Stomach (tissue), 4 donors: ENCODE data around the gene KRT33B.

Source experiments
- CTCF ChIP-seq, 7 experiments: fragments of 450-650 bp in 4 of 7; fragments of 200-600 bp in 3 of 7; sonication (generic) in 3 of 7; IDR thresholded peaks; one replicate each; pipeline ENCODE4 v1.5.1; 2016 to 2019; ENCODE audit warnings: antibody characterized with exemption in 7 of 7, control low read depth in 2 of 7, mild to moderate bottlenecking in 1 of 7
- POLR2A ChIP-seq, 4 donors: fragments of 450-650 bp; IDR thresholded peaks; one replicate each; pipeline ENCODE4 v1.6.1; 2016; ENCODE audit warnings: antibody characterized with exemption in 4 of 4, control low read depth in 2 of 4, mild to moderate bottlenecking in 1 of 4, moderate library complexity in 1 of 4

GRCh38 chr17:41387670-41388069 lies 18.1 kb upstream of the KRT33B start:
- TF ChIP-seq POLR2A (IDR thresholded peaks at IDR 0.05) (no peak), CTCF (IDR thresholded peaks at IDR 0.05) (no peak)
